Endometrial microvascular endothelial cells (primary cell): ENCODE results near the gene PTK7. TPM values are rescaled to one million over a fixed set of nuclear protein-coding genes. Genes with fewer than 3 reads are reported as not detected.

Experiments
- in situ Hi-C: cut with HindIII; loops from 2 replicates; pipeline ENCODE4 v1.10.0; 2017; ENCODE audit warnings: low sequenced_read_pairs, low pct_unique_long_range_greater_than_20kb; ENCODE audit errors: inconsistent ontology term
- total RNA-seq: library from RNA; depleted of rRNA; stranded (reverse); fragments of >200 nt; gene quantifications from one replicate; pipeline ENCODE4 v1.2.3, GENCODE V29; 2015; ENCODE audit errors: inconsistent ontology term

Gene PTK7
- total RNA-seq, 1 donor from 2014 or later, result 43.1 TPM

GRCh38 chr6:43170931-43171706, 95.0 kb downstream of the PTK7 start, which contains the start of gene SRF:
TSS of gene SRF (plus strand) at chr6:43171269. CDS start at chr6:43171657, 388 bp downstream.
- in situ Hi-C loops, result no loop called here

GRCh38 chr6:43171707-43172103, 95.6 kb downstream of the PTK7 start:
- in situ Hi-C loops, result no loop called here

GRCh38 chr6:43172104-43173007, 96.2 kb downstream of the PTK7 start:
- in situ Hi-C loops, result no loop called here

- in situ Hi-C loops, result no loop called here
Observed at GRCh38 chr6:43173591-43174262, 97.6 kb downstream of the PTK7 start.

GRCh38 chr6:43174263-43175112, 98.4 kb downstream of the PTK7 start:
- in situ Hi-C loops, result no loop called here

- in situ Hi-C loops, result no loop called here
Observed at GRCh38 chr6:43175676-43176422, 99.7 kb downstream of the PTK7 start.

- in situ Hi-C loops, result no loop called here
Observed at GRCh38 chr6:43176423-43176786, 100.3 kb downstream of the PTK7 start.

GRCh38 chr6:43178150-43178549, 102.0 kb downstream of the PTK7 start:
- in situ Hi-C loops, result no loop called here

- in situ Hi-C loops, result no loop called here
Observed at GRCh38 chr6:43178951-43179830, 103.1 kb downstream of the PTK7 start.

- in situ Hi-C loops, result no loop called here
Observed at GRCh38 chr6:43180058-43180457, 103.9 kb downstream of the PTK7 start.

GRCh38 chr6:43180985-43181384, 104.9 kb downstream of the PTK7 start:
- in situ Hi-C loops, result no loop called here

GRCh38 chr6:43181621-43181941, 105.5 kb downstream of the PTK7 start:
- in situ Hi-C loops, result no loop called here

- in situ Hi-C loops, result no loop called here
Observed at GRCh38 chr6:43181942-43182860, 106.1 kb downstream of the PTK7 start, which contains the start of gene CUL9. TSS of gene CUL9 (plus strand) at chr6:43182196. CDS start at chr6:43184311, 2,115 bp downstream.

- in situ Hi-C loops, result no loop called here
Observed at GRCh38 chr6:43183441-43183840, 107.3 kb downstream of the PTK7 start.

GRCh38 chr6:43184268-43184985, 108.3 kb downstream of the PTK7 start:
- in situ Hi-C loops, result no loop called here
